ENCODE data around the gene GALNS.
"Not testable (repeated sequence)": the region's sequence is repeated elsewhere in the genome, so short reads cannot be mapped to it uniquely, and the experiment has no call there.

Gene GALNS

GRCh38 chr16:88799569-88800276, 57.0 kb downstream of the GALNS start:
- DNase-seq, result no peak

GRCh38 chr16:88798772-88799455, 57.8 kb downstream of the GALNS start:
- no peak for DNase-seq

- DNase-seq, result no peak
These were observed 58.7 kb downstream of the GALNS start for GRCh38 chr16:88798073-88798472.

GRCh38 chr16:88796278-88796677, 60.5 kb downstream of the GALNS start:
- no peak for DNase-seq

- DNase-seq, result no peak
These were observed 63.3 kb downstream of the GALNS start for GRCh38 chr16:88793251-88793954.

GRCh38 chr16:88792668-88793250, 64.0 kb downstream of the GALNS start:
- no peak for DNase-seq

- no peak for DNase-seq
These were observed 64.6 kb downstream of the GALNS start for GRCh38 chr16:88792078-88792550.

- no peak for DNase-seq
These were observed 66.2 kb downstream of the GALNS start for GRCh38 chr16:88790312-88791211.

- DNase-seq, result no peak
These were observed 67.2 kb downstream of the GALNS start for GRCh38 chr16:88789594-88789993.

- not testable (repeated sequence) for DNase-seq
These were observed 68.0 kb downstream of the GALNS start for GRCh38 chr16:88788749-88789148.

GRCh38 chr16:88787579-88788314, 69.0 kb downstream of the GALNS start:
- DNase-seq, result no peak

GRCh38 chr16:88785106-88785924, 71.4 kb downstream of the GALNS start, which contains the start of gene PIEZO1:
Gene PIEZO1 (minus strand): TSS chr16:88785220. CDS start chr16:88784964, 256 bp downstream.
- no peak for DNase-seq

GRCh38 chr16:88784856-88785105, 72.0 kb downstream of the GALNS start:
- DNase-seq, result no peak

- DNase-seq, result no peak
These were observed 72.5 kb downstream of the GALNS start for GRCh38 chr16:88784074-88784855.

GRCh38 chr16:88783391-88784073, 73.2 kb downstream of the GALNS start:
- DNase-seq, result no peak

- no peak for DNase-seq
These were observed 74.0 kb downstream of the GALNS start for GRCh38 chr16:88782454-88783390.

GRCh38 chr16:88781140-88782077, 75.3 kb downstream of the GALNS start:
- DNase-seq, result no peak
